Non-pigmented ciliary epithelial cell (primary cell): ENCODE measurements around the gene C16orf96.
"Not testable (repeated sequence)": the region's sequence is repeated elsewhere in the genome, so short reads cannot be mapped to it uniquely, and the experiment has no call there.

Experiments used
- DNase-seq: peaks from one replicate; pipeline ENCODE4 v3.0.0-alpha.2; 2010; ENCODE audit warnings: low read depth

The C16orf96 gene

GRCh38 chr16:4566144-4566543, 10.0 kb downstream of the C16orf96 start:
- no peak for DNase-seq

- DNase-seq, result no peak
These were observed 13.9 kb downstream of the C16orf96 start for GRCh38 chr16:4570086-4570485.

DNA sequence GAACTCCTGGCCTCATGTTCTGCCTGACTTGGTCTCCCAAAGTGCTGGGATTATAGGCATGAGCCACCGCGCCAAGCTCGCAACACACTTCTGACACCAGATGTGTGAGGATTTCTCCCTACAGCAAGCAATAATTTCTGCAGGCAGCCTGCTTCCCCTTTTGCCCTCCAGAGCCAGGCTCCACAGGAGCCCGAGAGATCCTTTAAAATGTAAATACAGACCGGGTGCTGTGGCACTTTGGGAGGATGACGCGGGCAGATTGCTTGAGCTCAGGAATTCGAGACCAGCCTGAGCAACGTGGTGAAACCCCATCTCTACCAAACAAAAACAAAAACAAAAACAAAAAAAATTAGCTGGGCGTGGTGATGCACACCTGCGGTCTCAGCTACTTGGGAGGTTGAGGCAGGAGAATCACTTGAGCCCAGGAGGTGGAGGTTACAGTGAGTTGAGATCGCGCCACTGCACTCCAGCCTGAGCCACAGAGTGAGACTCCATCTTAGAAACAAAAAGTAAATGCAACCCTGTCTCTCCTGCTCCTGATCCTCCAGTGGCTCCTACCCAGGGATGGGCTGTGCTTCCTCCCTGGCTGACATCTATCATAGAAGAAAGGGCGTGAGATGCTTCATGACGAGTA, 14.7 kb downstream of the C16orf96 start:
- DNase-seq, result no peak

- DNase-seq, result no peak
These were observed 16.6 kb downstream of the C16orf96 start for GRCh38 chr16:4572715-4573114.

DNA sequence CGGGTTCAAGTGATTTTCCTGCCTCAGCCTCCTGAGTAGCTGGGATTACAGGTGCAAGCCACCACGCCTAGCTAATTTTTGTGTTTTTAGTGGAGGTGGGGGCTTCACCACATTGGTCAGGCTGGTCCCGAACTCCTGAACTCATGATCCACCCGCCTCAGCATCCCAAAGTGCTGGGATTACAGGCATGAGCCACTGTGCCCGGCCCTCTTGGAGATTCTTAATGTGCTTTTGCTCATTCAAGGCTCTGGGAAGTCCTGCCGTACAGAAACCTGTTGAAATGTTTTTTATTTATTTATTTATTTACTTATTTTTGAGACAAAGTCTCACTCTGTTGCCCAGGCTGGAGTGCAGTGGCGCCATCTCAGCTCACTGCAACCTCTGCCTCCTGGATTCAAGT, 17.8 kb downstream of the C16orf96 start:
- DNase-seq, result not testable (repeated sequence)

- DNase-seq, result no peak
These were observed 19.0 kb downstream of the C16orf96 start for GRCh38 chr16:4574919-4575705.

- DNase-seq, result no peak
These were observed 19.9 kb downstream of the C16orf96 start for GRCh38 chr16:4576008-4576407.

DNA sequence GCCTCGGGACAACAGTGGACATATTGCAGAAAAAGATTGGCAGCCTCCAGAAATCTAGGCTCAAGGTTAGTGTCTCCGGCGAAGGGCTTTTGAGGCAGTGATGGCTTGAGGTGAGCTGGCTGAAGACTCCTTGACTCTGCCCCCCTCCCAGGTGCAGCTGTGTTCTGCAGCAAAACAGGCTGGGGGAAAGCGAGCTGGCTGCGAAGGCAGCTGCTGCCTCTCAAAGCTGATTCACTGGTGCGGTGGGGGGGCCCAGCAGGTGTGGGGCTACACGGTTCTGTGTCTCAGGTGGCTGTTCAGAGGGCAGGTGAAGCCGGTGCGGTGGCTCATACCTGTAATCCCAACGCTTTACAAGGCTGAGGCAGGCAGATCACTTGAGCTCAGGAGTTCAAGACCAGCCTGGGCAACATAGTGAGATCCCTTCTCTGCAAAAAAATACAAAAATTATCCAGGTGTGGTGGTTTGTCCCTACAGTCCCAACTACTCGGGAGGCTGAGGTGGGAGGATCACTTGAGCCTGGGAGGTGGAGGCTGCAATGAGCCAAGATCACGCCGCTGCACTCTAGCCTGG, 22.9 kb downstream of the C16orf96 start:
- no peak for DNase-seq

GRCh38 chr16:4580250-4580649, 24.1 kb downstream of the C16orf96 start:
- no peak for DNase-seq

DNA sequence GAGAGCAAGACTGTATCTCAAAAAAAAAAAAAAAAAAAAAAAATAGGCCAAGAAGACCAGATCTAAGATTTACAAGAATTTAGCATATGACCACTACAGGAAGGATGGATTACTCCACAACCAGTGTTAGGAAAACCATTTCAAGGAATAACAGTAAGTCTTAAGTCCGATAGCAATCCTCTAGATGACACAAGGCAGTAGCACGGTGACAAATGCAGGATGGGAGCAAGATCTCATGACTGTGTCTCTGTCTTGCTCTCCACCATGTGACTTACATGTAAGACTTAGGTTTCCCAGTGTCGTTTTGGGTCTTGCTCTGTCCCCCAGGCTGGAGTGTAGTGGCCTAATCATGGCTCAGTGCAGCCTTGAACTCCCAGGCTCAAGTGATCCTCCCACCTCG, 27.8 kb downstream of the C16orf96 start:
- DNase-seq, result no peak

DNA sequence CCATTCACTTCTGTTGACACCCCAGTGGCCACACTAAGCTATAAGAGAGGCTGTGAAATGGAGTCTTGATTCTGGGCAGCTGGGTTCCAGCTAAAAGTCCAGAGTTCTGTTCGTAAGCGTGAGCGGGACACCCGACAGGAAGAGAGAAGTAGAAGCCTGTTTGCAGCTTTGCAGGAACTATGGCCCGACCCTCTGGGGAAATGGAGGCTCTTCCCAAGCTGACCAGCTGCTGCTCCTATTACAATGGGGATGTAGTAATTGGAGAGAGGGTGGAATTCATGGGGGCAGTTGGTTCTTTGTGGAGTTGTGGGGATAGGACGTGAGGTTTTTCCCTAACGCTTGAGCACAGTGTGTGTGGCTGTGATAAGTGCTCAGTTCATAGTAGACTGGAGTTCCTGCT, 30.2 kb downstream of the C16orf96 start:
- DNase-seq, result no peak

- DNase-seq, result no peak
These were observed 32.2 kb downstream of the C16orf96 start for GRCh38 chr16:4588386-4588785.

DNA sequence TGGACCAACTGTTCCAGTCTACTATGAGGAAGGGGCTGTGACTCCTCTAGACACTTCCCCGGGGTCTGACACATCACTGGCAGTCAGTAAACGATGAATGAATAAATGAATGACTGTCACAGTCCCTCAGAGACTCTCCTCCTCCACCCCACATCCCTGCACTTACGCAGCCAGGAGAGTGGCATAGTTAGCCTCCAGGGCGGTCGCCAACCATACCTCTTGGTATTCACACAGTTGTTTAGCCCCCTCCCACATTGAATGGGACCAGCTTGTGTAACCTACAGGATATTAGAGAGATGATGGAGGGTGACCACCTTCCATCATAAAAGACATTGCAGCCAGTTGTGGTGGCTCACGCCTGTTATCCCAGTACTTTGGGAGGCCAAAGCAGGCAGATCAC, 32.8 kb downstream of the C16orf96 start:
- DNase-seq, result no peak

DNA sequence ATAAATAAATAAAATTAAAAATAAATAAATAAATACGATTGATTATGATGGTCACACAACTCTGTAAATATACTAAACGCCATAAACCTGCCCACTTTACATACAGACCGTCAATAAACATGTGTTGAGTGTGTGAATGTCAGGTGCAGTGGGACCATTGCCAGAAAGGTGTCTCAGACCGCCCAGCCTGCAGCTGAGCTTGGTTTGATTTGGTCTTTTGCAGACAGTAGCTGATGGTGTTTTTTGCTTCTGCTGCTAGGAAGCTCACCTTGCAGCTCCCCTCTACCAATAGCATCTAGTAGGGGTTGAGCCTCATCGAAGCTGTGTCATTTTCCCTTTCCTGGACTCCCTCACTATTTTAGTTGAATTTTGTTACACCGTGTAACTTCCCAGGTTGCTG, 35.1 kb downstream of the C16orf96 start:
- no peak for DNase-seq

- no peak for DNase-seq
These were observed 35.7 kb downstream of the C16orf96 start for GRCh38 chr16:4591706-4592470.

DNA sequence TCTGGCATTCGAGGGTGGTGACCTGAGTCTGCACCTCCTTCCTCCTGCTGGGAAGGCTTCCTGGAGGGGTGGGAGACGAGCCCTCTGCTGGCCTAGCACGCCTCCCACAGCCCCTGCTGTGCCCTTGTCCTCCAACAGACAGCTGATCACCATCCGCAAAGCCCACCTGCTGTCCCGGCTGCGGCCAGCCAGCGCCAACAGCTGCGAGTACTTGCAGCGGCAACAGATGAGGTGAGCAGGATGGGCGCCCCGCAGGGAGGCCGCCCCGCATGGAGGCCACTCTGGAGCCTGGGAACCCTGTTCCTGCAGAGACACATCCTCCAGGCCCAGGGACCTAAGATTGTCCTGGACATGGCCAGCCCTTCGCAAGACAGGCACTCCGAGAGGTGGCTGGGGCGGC, 36.9 kb downstream of the C16orf96 start:
- DNase-seq, result no peak

DNA sequence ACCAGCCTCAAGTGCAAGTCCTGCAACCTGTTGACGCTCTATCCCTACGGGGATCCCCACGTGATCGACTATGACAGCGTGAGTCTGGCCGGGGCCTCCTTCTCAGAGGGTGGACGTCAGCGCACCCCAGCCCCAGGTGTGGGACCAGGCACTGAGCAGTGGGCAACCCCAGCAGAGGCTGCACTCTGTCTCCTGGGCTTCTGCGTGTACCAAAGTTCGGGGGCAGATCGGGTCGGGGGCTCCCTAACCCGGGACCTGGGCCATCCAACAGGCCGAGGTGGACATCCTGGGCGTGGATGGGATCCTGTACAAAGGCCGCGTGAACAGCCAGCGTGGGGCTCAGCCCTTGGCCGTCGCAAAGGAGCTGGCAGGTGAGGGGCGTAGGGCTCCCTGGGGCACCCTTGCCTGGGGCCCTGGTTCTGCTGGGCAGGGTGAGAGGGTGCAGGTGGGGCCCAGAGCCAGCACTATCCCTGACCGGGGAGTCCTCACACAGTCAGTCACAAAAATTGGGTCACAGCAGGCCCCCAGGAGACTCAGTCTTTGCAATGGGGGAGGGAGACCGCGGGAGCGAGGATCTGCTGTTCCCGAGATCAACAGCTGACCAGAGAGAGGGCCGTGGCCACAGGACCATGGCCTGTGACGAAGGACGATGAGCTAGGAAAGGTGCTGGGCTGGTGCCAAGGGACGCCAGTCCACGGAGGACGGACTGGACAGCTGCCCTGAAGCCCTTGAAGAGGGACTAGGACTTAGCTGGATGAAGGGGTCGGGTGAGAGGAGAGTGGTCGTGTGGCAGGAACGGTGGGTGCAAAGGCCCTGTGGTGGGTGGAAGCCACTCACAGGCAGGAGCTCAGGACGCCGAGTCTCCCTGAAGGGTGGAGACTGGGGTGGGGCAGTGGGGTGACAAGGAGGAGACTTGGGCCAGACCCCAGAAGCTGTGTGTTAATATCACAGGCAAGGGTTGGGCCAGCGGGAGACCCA, 38.6 kb downstream of the C16orf96 start:
- DNase-seq, result no peak

DNA sequence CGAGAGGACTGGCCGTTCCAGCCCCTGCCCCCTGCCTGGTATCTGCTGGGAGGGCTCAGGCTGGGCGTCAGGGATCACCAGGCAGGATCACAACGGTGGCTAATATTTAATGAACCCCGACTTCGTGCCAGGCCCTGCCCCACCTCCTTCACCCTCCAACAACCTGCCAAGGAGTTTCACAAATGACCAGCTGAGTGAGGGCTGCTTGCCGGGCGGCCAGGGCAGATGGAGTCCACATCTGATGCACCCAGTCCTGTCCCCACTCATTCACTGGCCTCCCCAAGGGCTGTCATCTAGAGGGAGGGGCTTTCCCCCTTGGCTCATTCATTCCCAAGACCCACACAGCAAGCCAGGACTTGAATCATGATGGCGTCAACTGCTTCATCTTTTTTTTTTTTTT, 41.0 kb downstream of the C16orf96 start:
- no peak for DNase-seq

- no peak for DNase-seq
These were observed 42.9 kb downstream of the C16orf96 start for GRCh38 chr16:4599037-4599436.

DNA sequence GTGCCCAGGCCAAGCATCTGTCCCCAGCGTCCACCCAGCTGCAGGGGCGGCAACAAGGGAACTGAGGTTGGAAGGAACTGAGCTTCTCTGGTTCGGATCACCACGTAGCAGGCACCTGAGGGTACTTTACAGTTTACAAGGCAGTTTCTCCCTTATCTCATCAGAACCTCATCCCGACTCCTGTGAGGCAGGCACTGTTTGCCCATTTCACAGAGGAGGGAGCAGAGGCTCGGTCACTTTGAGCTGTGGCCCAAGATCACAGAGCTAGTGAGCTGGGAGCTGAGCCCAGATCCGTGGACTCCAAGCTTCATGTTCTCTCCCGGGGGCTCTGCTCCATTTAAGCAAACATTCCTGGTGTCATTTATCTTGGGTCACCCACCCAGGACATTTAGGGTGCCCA, 43.4 kb downstream of the C16orf96 start:
- no peak for DNase-seq

DNA sequence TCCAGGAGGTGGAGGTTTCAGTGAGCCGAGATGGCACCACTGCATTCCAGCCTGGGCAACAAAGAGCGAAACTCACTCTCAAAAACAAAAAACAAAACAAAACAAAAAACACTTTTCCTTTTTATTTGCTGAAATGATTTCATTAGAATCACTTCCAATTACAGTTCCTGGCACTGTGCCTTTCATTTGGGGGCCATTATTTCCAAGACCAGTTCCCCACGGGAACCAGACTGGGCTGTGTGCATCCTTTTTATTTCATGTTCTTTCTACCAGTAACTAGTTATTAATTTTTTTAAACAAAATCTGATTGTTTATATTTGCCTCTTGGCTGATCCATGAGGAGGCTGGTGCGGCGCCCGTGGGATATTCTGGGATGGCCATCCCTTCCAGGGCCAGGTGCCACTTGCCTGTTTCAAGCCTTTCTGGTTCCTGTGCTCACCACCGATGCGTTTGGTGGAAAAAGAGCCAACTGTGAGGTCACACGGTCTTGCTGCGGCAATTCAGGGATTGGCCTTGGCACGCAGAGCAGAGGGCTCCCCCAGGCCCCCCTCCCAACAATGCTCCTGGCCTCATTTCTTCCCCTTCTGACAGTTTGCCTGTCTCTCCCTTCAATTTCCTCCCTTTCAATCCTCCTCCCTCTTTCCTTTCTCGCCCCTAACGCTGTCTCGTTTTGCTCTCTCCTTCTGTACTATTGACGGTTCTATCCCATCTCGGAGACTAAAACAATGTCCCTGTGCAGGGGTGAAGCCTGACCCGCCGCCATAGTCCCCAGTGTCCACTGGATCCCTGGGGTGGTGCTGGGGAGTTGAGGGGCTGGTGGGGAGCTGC, 45.1 kb downstream of the C16orf96 start:
- no peak for DNase-seq
